ENCODE data around the gene LY9.

LY9 gene

GRCh38 chr1:160836981-160837557 lies 41.1 kb downstream of the LY9 start:
- DNase-seq (ENCODE audit: low spot score) = no peak

- DNase-seq (ENCODE audit: low spot score) = peak; percentile 25
Measured at GRCh38 chr1:160837558-160838205, 41.7 kb downstream of the LY9 start.

GRCh38 chr1:160838888-160839287 lies 42.9 kb downstream of the LY9 start:
- no peak for DNase-seq (ENCODE audit: low spot score)

- DNase-seq (ENCODE audit: low spot score) = no peak
Measured at GRCh38 chr1:160839746-160840145, 43.8 kb downstream of the LY9 start.

- DNase-seq (ENCODE audit: low spot score) = no peak
Measured at GRCh38 chr1:160841079-160841478, 45.1 kb downstream of the LY9 start.

GRCh38 chr1:160844447-160845232 lies 48.7 kb downstream of the LY9 start:
- no peak for DNase-seq (ENCODE audit: low spot score)

GRCh38 chr1:160846281-160846680 lies 50.3 kb downstream of the LY9 start:
- DNase-seq (ENCODE audit: low spot score) = no peak

- DNase-seq (ENCODE audit: low spot score) = no peak
Measured at GRCh38 chr1:160850541-160850940, 54.6 kb downstream of the LY9 start.

- no peak for DNase-seq (ENCODE audit: low spot score)
Measured at GRCh38 chr1:160850993-160851392, 55.0 kb downstream of the LY9 start.

- DNase-seq (ENCODE audit: low spot score) = no peak
Measured at GRCh38 chr1:160853014-160853413, 57.0 kb downstream of the LY9 start.

GRCh38 chr1:160853754-160854153 lies 57.8 kb downstream of the LY9 start:
- DNase-seq (ENCODE audit: low spot score) = no peak

- no peak for DNase-seq (ENCODE audit: low spot score)
Measured at GRCh38 chr1:160855181-160855981, 59.4 kb downstream of the LY9 start.

GRCh38 chr1:160858097-160858496 lies 62.1 kb downstream of the LY9 start:
- no peak for DNase-seq (ENCODE audit: low spot score)

- DNase-seq (ENCODE audit: low spot score) = no peak
Measured at GRCh38 chr1:160858507-160858906, 62.5 kb downstream of the LY9 start.

GRCh38 chr1:160859166-160859565 lies 63.2 kb downstream of the LY9 start:
- no peak for DNase-seq (ENCODE audit: low spot score)

- no peak for DNase-seq (ENCODE audit: low spot score)
Measured at GRCh38 chr1:160860840-160861505, 65.0 kb downstream of the LY9 start.

- DNase-seq (ENCODE audit: low spot score) = no peak
Measured at GRCh38 chr1:160862203-160863060, 66.5 kb downstream of the LY9 start, which contains the start of gene CD244. TSS of gene CD244 (minus strand) at chr1:160862887. CDS start at chr1:160862677, 210 bp downstream.

GRCh38 chr1:160863061-160863773 lies 67.2 kb downstream of the LY9 start:
- DNase-seq (ENCODE audit: low spot score) = no peak

- no peak for DNase-seq (ENCODE audit: low spot score)
Measured at GRCh38 chr1:160863774-160864131, 67.8 kb downstream of the LY9 start.

- no peak for DNase-seq (ENCODE audit: low spot score)
Measured at GRCh38 chr1:160864173-160864572, 68.2 kb downstream of the LY9 start.
